Transverse colon (tissue), 4 donors: ENCODE measurements around the gene GSX1. TPM values are rescaled to one million over a fixed set of nuclear protein-coding genes. Genes with fewer than 3 reads are reported as not detected.

Source experiments
- DNase-seq: peaks from one replicate; pipeline ENCODE4 v3.0.0-alpha.2; 2019
- H3K27ac ChIP-seq, 4 donors: fragments of 200-600 bp; sonication (generic); 2 replicates each; pipeline ENCODE4 v1.5.1; 2016 to 2018; ENCODE audit warnings: inconsistent platforms in 4 of 4
- H3K27me3 ChIP-seq: fragments of 200-600 bp; sonication (generic); 2 replicates; pipeline ENCODE4 v1.5.1; 2017; ENCODE audit warnings: inconsistent platforms
- H3K36me3 ChIP-seq, 4 donors: fragments of 200-600 bp; sonication (generic); 2 replicates each; pipeline ENCODE4 v1.5.1; 2017 to 2019; ENCODE audit warnings: inconsistent platforms in 4 of 4
- H3K4me1 ChIP-seq, 4 donors: fragments of 200-600 bp; sonication (generic); 2 replicates each; pipeline ENCODE4 v1.5.1; 2017 to 2020; ENCODE audit warnings: inconsistent platforms in 4 of 4
- H3K4me3 ChIP-seq, 4 donors: fragments of 200-600 bp; sonication (generic); 1 replicate in 1 of 4; 2 replicates in 3 of 4; pipeline versions ENCODE4 v1.5.1 to v1.6.1; 2017 to 2019; ENCODE audit warnings: inconsistent platforms in 4 of 4
- H3K9me3 ChIP-seq, 2 donors: fragments of 200-600 bp; sonication (generic); 2 replicates each; pipeline ENCODE4 v1.5.1; 2017 to 2019; ENCODE audit warnings: inconsistent platforms in 2 of 2
- CTCF ChIP-seq, 5 experiments: fragments of 200-600 bp in 3 of 5; fragments of 450-650 bp in 2 of 5; sonication (generic) in 3 of 5; IDR thresholded peaks; 1 replicate in 2 of 5; 2 replicates in 3 of 5; pipeline ENCODE4 v1.5.1; 2016 to 2017; ENCODE audit warnings: antibody characterized with exemption in 5 of 5, inconsistent platforms in 3 of 5, mild to moderate bottlenecking in 2 of 5, moderate library complexity in 1 of 5
- EP300 ChIP-seq: sonication (generic); formaldehyde crosslinking; IDR thresholded peaks from one replicate; pipeline ENCODE4 v1.6.1; 2017; ENCODE audit warnings: antibody characterized with exemption, low read depth
- POLR2A ChIP-seq: fragments of 450-650 bp; IDR thresholded peaks from one replicate; pipeline ENCODE4 v1.6.1; 2016; ENCODE audit warnings: antibody characterized with exemption, mild to moderate bottlenecking, moderate library complexity
- POLR2AphosphoS5 ChIP-seq, 3 donors: sonication (generic); formaldehyde crosslinking; IDR thresholded peaks; one replicate each; pipeline ENCODE4 v1.6.1; 2016; ENCODE audit warnings: antibody characterized with exemption in 3 of 3
- WGBS, 2 donors: methylation state at CpG; one replicate each; pipeline ENCODE4 v1.1.5; 2018; ENCODE audit warnings: low coverage in 1 of 2; 5-methylcytosine and 5-hydroxymethylcytosine counted together
- in situ Hi-C, 4 donors: fragments of 200-750 bp; cut with MboI; loops; one replicate each; pipeline versions ENCODE4 v1.15.0 to v1.15.1; 2017; ENCODE audit warnings: low sequenced_read_pairs in 3 of 4, low pct_ligation_motif_present in 1 of 4, low pct_unique_long_range_greater_than_20kb in 1 of 4
- intact Hi-C: fragments of 100-400 bp; cut with DNase I; formaldehyde crosslinking; loops from one replicate; pipeline ENCODE4 v1.15.1; 2023; ENCODE audit warnings: low total_unique reads
- total RNA-seq, 4 donors: library from RNA; depleted of rRNA; stranded (reverse); fragments of >200 nt; gene quantifications; one replicate each; pipeline ENCODE4 v1.1.0, GENCODE V29; 2016

The GSX1 gene
- total RNA-seq, 4 donors from 2014 or later, result not detected

GRCh38 chr13:27821566-27821965 lies 29.3 kb downstream of the GSX1 start:
- H3K27ac ChIP-seq, result no peak overlapping the region
- DNase-seq, result no peak
- peaks cover 89% of the 10 kb centered on the region for H3K27me3 ChIP-seq
- H3K4me1 ChIP-seq, result peaks cover 0 to 7% (median 2%) of the 10 kb centered on the region in 4 donors
- TF ChIP-seq POLR2AphosphoS5 (IDR thresholded peaks at IDR 0.05) (no peak), CTCF (IDR thresholded peaks at IDR 0.05) (no peak), EP300 (no peak), POLR2A (no peak)
- H3K36me3 ChIP-seq, result no peaks in the 10 kb centered on the region
- 2 to 5% methylated on average over 9 to 12 of the region's 12 CpGs for WGBS, 2 donors
- no peak overlapping the region for H3K4me3 ChIP-seq
- no peaks in the 10 kb centered on the region for H3K9me3 ChIP-seq
- in situ Hi-C loops (loop anchor here in 3 of 4 donors (10.0 to 25.0 kb wide), 4 partner anchors 309 to 884 kb away; no protein-coding TSS in a partner anchor), intact Hi-C loops (no loop called here)

- in situ Hi-C loops, result loop anchor here in 3 of 4 donors (10.0 to 25.0 kb wide), 4 partner anchors 310 to 885 kb away; no protein-coding TSS in a partner anchor
- no peak overlapping the region for H3K27ac ChIP-seq
- peaks cover 0 to 11% (median 6%) of the 10 kb centered on the region in 4 donors for H3K4me1 ChIP-seq
- 9 to 11% methylated on average over 13 to 17 of the region's 17 CpGs for WGBS, 2 donors
- H3K4me3 ChIP-seq, result no peak overlapping the region
- intact Hi-C loops, result no loop called here
- no peak for DNase-seq
- TF ChIP-seq POLR2AphosphoS5 (IDR thresholded peaks at IDR 0.05) (no peak), EP300 (no peak), POLR2A (no peak), CTCF (IDR thresholded peaks at IDR 0.05) (no peak)
- no peaks in the 10 kb centered on the region for H3K9me3 ChIP-seq
- H3K36me3 ChIP-seq, result no peaks in the 10 kb centered on the region
- H3K27me3 ChIP-seq, result peaks cover 81% of the 10 kb centered on the region
Observed at GRCh38 chr13:27822258-27822872, 30.1 kb downstream of the GSX1 start.

- TF ChIP-seq POLR2AphosphoS5 (IDR thresholded peaks at IDR 0.05) (no peak), POLR2A (no peak), CTCF (IDR thresholded peaks at IDR 0.05) (no peak), EP300 (no peak)
- intact Hi-C loops (no loop called here), in situ Hi-C loops (loop anchor here in 3 of 4 donors (10.0 to 25.0 kb wide), 4 partner anchors 311 to 886 kb away; no protein-coding TSS in a partner anchor)
- Histone ChIP-seq H3K27me3 (peaks cover 78% of the 10 kb centered on the region), H3K27ac (no peak overlapping the region), H3K4me1 (peaks cover 0 to 11% (median 6%) of the 10 kb centered on the region in 4 donors), H3K9me3 (no peaks in the 10 kb centered on the region), H3K4me3 (no peak overlapping the region), H3K36me3 (no peaks in the 10 kb centered on the region)
- 6 to 10% methylated on average over 8 to 18 of the region's 18 CpGs for WGBS, 2 donors
- no peak for DNase-seq
Observed at GRCh38 chr13:27822873-27823311, 30.6 kb downstream of the GSX1 start.

GRCh38 chr13:27824121-27824520 lies 31.8 kb downstream of the GSX1 start:
- WGBS, 2 donors, result 0 to 14% methylated on average over 1 to 3 of the region's 3 CpGs
- DNase-seq, result no peak
- intact Hi-C loops (no loop called here), in situ Hi-C loops (loop anchor here in 3 of 4 donors (10.0 to 25.0 kb wide), 4 partner anchors 312 to 887 kb away; no protein-coding TSS in a partner anchor)
- no peaks in the 10 kb centered on the region for H3K9me3 ChIP-seq
- no peak overlapping the region for H3K27ac ChIP-seq
- peaks cover 0 to 11% (median 6%) of the 10 kb centered on the region in 4 donors for H3K4me1 ChIP-seq
- H3K27me3 ChIP-seq, result peaks cover 70% of the 10 kb centered on the region
- H3K4me3 ChIP-seq, result no peak overlapping the region
- H3K36me3 ChIP-seq, result no peaks in the 10 kb centered on the region
- TF ChIP-seq EP300, result no peak
- TF ChIP-seq POLR2AphosphoS5 (IDR thresholded peaks at IDR 0.05), result no peak
- TF ChIP-seq POLR2A, result no peak
- TF ChIP-seq CTCF (IDR thresholded peaks at IDR 0.05), result no peak
